Activated naive CD4-positive, alpha-beta T cell treated with anti-CD3 and anti-CD28 coated beads for 36 hours (primary cell): ENCODE measurements around the gene GGA1. TPM values are rescaled to one million over a fixed set of nuclear protein-coding genes. Genes with fewer than 3 reads are reported as not detected.

Experiments
- CTCF ChIA-PET: fragments of 350-600 bp; sonication (Branson Sonifier 250); formaldehyde crosslinking; loops from one replicate; lab custom pipeline; 2021; ENCODE audit warnings: antibody characterized with exemption; lab: Charles Lee
- DNase-seq: peaks from one replicate; pipeline ENCODE4 v3.0.0-alpha.2; 2020
- H3K27ac Mint-ChIP-seq: one replicate; pipeline ENCODE4 v1.8.0; 2021; ENCODE audit warnings: mild to moderate bottlenecking, mixed read lengths
- H3K27me3 Mint-ChIP-seq: one replicate; pipeline ENCODE4 v1.8.0; 2021; ENCODE audit warnings: low read depth, mixed read lengths
- H3K36me3 Mint-ChIP-seq: one replicate; pipeline ENCODE4 v1.8.0; 2021; ENCODE audit warnings: low read depth, mixed read lengths
- H3K4me1 Mint-ChIP-seq: one replicate; pipeline ENCODE4 v1.8.0; 2021; ENCODE audit warnings: low read depth, mixed read lengths
- H3K4me3 Mint-ChIP-seq: one replicate; pipeline ENCODE4 v1.8.0; 2021; ENCODE audit warnings: mild to moderate bottlenecking, moderate library complexity, mixed read lengths
- H3K9me3 Mint-ChIP-seq: one replicate; pipeline ENCODE4 v1.8.0; 2021; ENCODE audit warnings: mixed read lengths
- intact Hi-C: fragments of 100-400 bp; cut with micrococcal nuclease; formaldehyde crosslinking; loops from one replicate; pipeline ENCODE4 v1.15.1; 2023
- total RNA-seq, 2 experiments: library from RNA; stranded (reverse); gene quantifications; one replicate each; pipeline ENCODE4 v1.2.3, GENCODE V29; 2021

The GGA1 gene
- total RNA-seq, 2 experiments from 2014 or later = 46.1 to 49.1 TPM

- peaks cover 38% of the 10 kb centered on the region for H3K4me1 Mint-ChIP-seq
- intact Hi-C loops = loop anchor here (1.0 kb wide), 1 partner anchor 20 kb away; no protein-coding TSS in a partner anchor
These were observed 52.7 kb downstream of the GGA1 start for GRCh38 chr22:37661160-37661924.

GRCh38 chr22:37662039-37662438 is 53.4 kb downstream of the GGA1 start:
- H3K4me1 Mint-ChIP-seq = peaks cover 37% of the 10 kb centered on the region
- intact Hi-C loops = no loop called here
- H3K27ac Mint-ChIP-seq = no peak overlapping the region
- no peak overlapping the region for H3K4me3 Mint-ChIP-seq
- CTCF ChIA-PET = interaction anchor here (0.6 to 11.2 kb wide), 9 partner anchors 9 to 56 kb away, joined by 3 to 101 read pairs (median 6); partner anchors contain the start of gene LGALS1
- peaks cover 7% of the 10 kb centered on the region for H3K36me3 Mint-ChIP-seq
- H3K27me3 Mint-ChIP-seq = no peaks in the 10 kb centered on the region
- no peaks in the 10 kb centered on the region for H3K9me3 Mint-ChIP-seq
- DNase-seq = no peak

More at GRCh38 chr22:37661160-37661924, 52.7 kb downstream of the GGA1 start:
- H3K4me3 Mint-ChIP-seq = no peak overlapping the region
- H3K9me3 Mint-ChIP-seq = no peaks in the 10 kb centered on the region
- no peaks in the 10 kb centered on the region for H3K27me3 Mint-ChIP-seq
- H3K36me3 Mint-ChIP-seq = peaks cover 7% of the 10 kb centered on the region
- CTCF ChIA-PET = interaction anchor here (0.5 to 11.2 kb wide), 9 partner anchors 10 to 87 kb away, joined by 3 to 101 read pairs (median 6); partner anchors contain the start of gene LGALS1
- DNase-seq = no peak
- H3K27ac Mint-ChIP-seq = no peak overlapping the region

- CTCF ChIA-PET = interaction anchor here (0.6 to 11.2 kb wide), 5 partner anchors 8 to 57 kb away, joined by 3 to 101 read pairs (median 6); no protein-coding TSS in a partner anchor
- peaks cover 7% of the 10 kb centered on the region for H3K36me3 Mint-ChIP-seq
- H3K4me3 Mint-ChIP-seq = no peak overlapping the region
- H3K9me3 Mint-ChIP-seq = no peaks in the 10 kb centered on the region
- H3K4me1 Mint-ChIP-seq = peaks cover 29% of the 10 kb centered on the region
- no peaks in the 10 kb centered on the region for H3K27me3 Mint-ChIP-seq
- intact Hi-C loops = no loop called here
- H3K27ac Mint-ChIP-seq = no peak overlapping the region
- no peak for DNase-seq
These were observed 55.0 kb downstream of the GGA1 start for GRCh38 chr22:37663521-37664140.

- DNase-seq = no peak
- H3K36me3 Mint-ChIP-seq = peaks cover 7% of the 10 kb centered on the region
- H3K27me3 Mint-ChIP-seq = no peaks in the 10 kb centered on the region
- CTCF ChIA-PET = interaction anchor here (0.6 to 11.2 kb wide), 2 partner anchors 21 to 40 kb away, joined by 3 to 101 read pairs; no protein-coding TSS in a partner anchor
- no peak overlapping the region for H3K27ac Mint-ChIP-seq
- no peaks in the 10 kb centered on the region for H3K9me3 Mint-ChIP-seq
- peaks cover 27% of the 10 kb centered on the region for H3K4me1 Mint-ChIP-seq
- intact Hi-C loops = no loop called here
- no peak overlapping the region for H3K4me3 Mint-ChIP-seq
These were observed 55.8 kb downstream of the GGA1 start for GRCh38 chr22:37664249-37665101.

- CTCF ChIA-PET = no interaction called here
- peaks cover 7% of the 10 kb centered on the region for H3K36me3 Mint-ChIP-seq
- no peak overlapping the region for H3K27ac Mint-ChIP-seq
- H3K27me3 Mint-ChIP-seq = no peaks in the 10 kb centered on the region
- intact Hi-C loops = no loop called here
- peaks cover 20% of the 10 kb centered on the region for H3K4me1 Mint-ChIP-seq
- no peak overlapping the region for H3K4me3 Mint-ChIP-seq
- DNase-seq = no peak
- no peaks in the 10 kb centered on the region for H3K9me3 Mint-ChIP-seq
These were observed 56.9 kb downstream of the GGA1 start for GRCh38 chr22:37665487-37665886.

GRCh38 chr22:37669586-37669985 is 61.0 kb downstream of the GGA1 start:
- Mint-ChIP-seq H3K4me1 (peaks cover 38% of the 10 kb centered on the region), H3K4me3 (no peak overlapping the region), H3K36me3 (peaks cover 6% of the 10 kb centered on the region), H3K9me3 (no peaks in the 10 kb centered on the region), H3K27me3 (no peaks in the 10 kb centered on the region), H3K27ac (no peak overlapping the region)
- CTCF ChIA-PET = interaction anchor here (2.5 to 6.4 kb wide), 2 partner anchors 11 to 26 kb away, joined by 12 to 44 read pairs; partner anchors contain the start of gene PDXP
- no peak for DNase-seq
- intact Hi-C loops = no loop called here

GRCh38 chr22:37672206-37672919 is 63.7 kb downstream of the GGA1 start:
- CTCF ChIA-PET = interaction anchor here (1.1 to 15.6 kb wide), 7 partner anchors 11 to 38 kb away, joined by 3 to 260 read pairs (median 5); partner anchors contain the start of genes PDXP and SH3BP1
- Mint-ChIP-seq H3K9me3 (no peaks in the 10 kb centered on the region), H3K36me3 (no peaks in the 10 kb centered on the region), H3K4me3 (no peak overlapping the region), H3K27me3 (no peaks in the 10 kb centered on the region), H3K27ac (peak overlapping the region; percentile 37), H3K4me1 (peaks cover 57% of the 10 kb centered on the region)
- DNase-seq = no peak
- intact Hi-C loops = loop anchor here (10.0 kb wide), 1 partner anchor 438 kb away; no protein-coding TSS in a partner anchor

GRCh38 chr22:37672920-37673455 is 64.4 kb downstream of the GGA1 start:
- CTCF ChIA-PET = interaction anchor here (2.0 to 15.6 kb wide), 2 partner anchors 11 to 30 kb away, joined by 5 to 260 read pairs; partner anchors contain the start of gene SH3BP1
- no peaks in the 10 kb centered on the region for H3K9me3 Mint-ChIP-seq
- no peak overlapping the region for H3K27ac Mint-ChIP-seq
- peaks cover 60% of the 10 kb centered on the region for H3K4me1 Mint-ChIP-seq
- no peaks in the 10 kb centered on the region for H3K36me3 Mint-ChIP-seq
- H3K27me3 Mint-ChIP-seq = no peaks in the 10 kb centered on the region
- H3K4me3 Mint-ChIP-seq = no peak overlapping the region
- intact Hi-C loops = loop anchor here (10.0 kb wide), 1 partner anchor 438 kb away; no protein-coding TSS in a partner anchor
- DNase-seq = peak; percentile 31

- no peaks in the 10 kb centered on the region for H3K36me3 Mint-ChIP-seq
- H3K27ac Mint-ChIP-seq = peak overlapping the region; percentile 24
- no peaks in the 10 kb centered on the region for H3K27me3 Mint-ChIP-seq
- H3K4me3 Mint-ChIP-seq = peak overlapping the region; percentile 36
- H3K9me3 Mint-ChIP-seq = no peaks in the 10 kb centered on the region
- no peak for DNase-seq
- intact Hi-C loops = loop anchor here (10.0 kb wide), 1 partner anchor 439 kb away; no protein-coding TSS in a partner anchor
- CTCF ChIA-PET = interaction anchor here (15.6 kb wide), 1 partner anchor 31 kb away, joined by 260 read pairs; the partner anchor contains the start of gene SH3BP1
- peaks cover 62% of the 10 kb centered on the region for H3K4me1 Mint-ChIP-seq
These were observed 65.6 kb downstream of the GGA1 start for GRCh38 chr22:37674248-37674647.

GRCh38 chr22:37674951-37675929 is 66.6 kb downstream of the GGA1 start, which contains the start of gene LGALS1:
Gene LGALS1, plus strand, starts transcription at chr22:37675636. Its CDS starts 67 bp downstream, at chr22:37675703.
- intact Hi-C loops = loop anchor here (5.0 to 10.0 kb wide), 3 partner anchors 132 to 440 kb away; partner anchors contain the start of genes ANKRD54 and GCAT
- CTCF ChIA-PET = interaction anchor here (0.7 to 15.6 kb wide), 5 partner anchors 8 to 50 kb away, joined by 3 to 260 read pairs (median 6); partner anchors contain the start of genes PDXP and SH3BP1

More at GRCh38 chr22:37674951-37675929, 66.6 kb downstream of the GGA1 start, which contains the start of gene LGALS1:
- H3K27ac Mint-ChIP-seq = peak within 1 kb of the TSS; percentile 95
- peak within 1 kb of the TSS; percentile 83 for H3K4me3 Mint-ChIP-seq
- H3K9me3 Mint-ChIP-seq = no peaks in the 10 kb centered on the region
- peaks cover 57% of the 10 kb centered on the region for H3K4me1 Mint-ChIP-seq
- DNase-seq = peak; percentile 73
- H3K27me3 Mint-ChIP-seq = no peaks in the 10 kb centered on the region
- H3K36me3 Mint-ChIP-seq = no peaks in the 10 kb centered on the region
